ENCODE results near the gene DLGAP3. TPM values are rescaled to one million over a fixed set of nuclear protein-coding genes. Genes with fewer than 3 reads are reported as not detected.
"Not testable (repeated sequence)": the region's sequence is repeated elsewhere in the genome, so short reads cannot be mapped to it uniquely, and the experiment has no call there.

The DLGAP3 gene
- total RNA-seq, 2 experiments from 2014 or later: 0.38 to 0.83 TPM

GRCh38 chr1:34970829-34971228 lies 41.4 kb upstream of the DLGAP3 start:
- H3K36me3 Mint-ChIP-seq (ENCODE audit: low read depth): peaks cover 2% of the 10 kb centered on the region
- no peak overlapping the region for H3K4me3 Mint-ChIP-seq
- ChIA-PET CTCF (interaction anchor here (1.1 kb wide), 1 partner anchor 80 kb away, joined by 3 read pairs; no protein-coding TSS in a partner anchor), POLR2A (no interaction called here)
- intact Hi-C loops (cut with micrococcal nuclease): no loop called here
- no peaks in the 10 kb centered on the region for H3K9me3 Mint-ChIP-seq
- ATAC-seq (no peak), DNase-seq (no peak)
- H3K27me3 Mint-ChIP-seq: no peaks in the 10 kb centered on the region
- no peak overlapping the region for H3K27ac Mint-ChIP-seq
- TF ChIP-seq, protein P1, sequence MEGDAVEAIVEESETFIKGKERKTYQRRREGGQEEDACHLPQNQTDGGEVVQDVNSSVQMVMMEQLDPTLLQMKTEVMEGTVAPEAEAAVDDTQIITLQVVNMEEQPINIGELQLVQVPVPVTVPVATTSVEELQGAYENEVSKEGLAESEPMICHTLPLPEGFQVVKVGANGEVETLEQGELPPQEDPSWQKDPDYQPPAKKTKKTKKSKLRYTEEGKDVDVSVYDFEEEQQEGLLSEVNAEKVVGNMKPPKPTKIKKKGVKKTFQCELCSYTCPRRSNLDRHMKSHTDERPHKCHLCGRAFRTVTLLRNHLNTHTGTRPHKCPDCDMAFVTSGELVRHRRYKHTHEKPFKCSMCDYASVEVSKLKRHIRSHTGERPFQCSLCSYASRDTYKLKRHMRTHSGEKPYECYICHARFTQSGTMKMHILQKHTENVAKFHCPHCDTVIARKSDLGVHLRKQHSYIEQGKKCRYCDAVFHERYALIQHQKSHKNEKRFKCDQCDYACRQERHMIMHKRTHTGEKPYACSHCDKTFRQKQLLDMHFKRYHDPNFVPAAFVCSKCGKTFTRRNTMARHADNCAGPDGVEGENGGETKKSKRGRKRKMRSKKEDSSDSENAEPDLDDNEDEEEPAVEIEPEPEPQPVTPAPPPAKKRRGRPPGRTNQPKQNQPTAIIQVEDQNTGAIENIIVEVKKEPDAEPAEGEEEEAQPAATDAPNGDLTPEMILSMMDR (IDR thresholded peaks at IDR 0.05): no peak
- H3K4me1 Mint-ChIP-seq (ENCODE audit: low read depth): peaks cover 2% of the 10 kb centered on the region

- ATAC-seq: no peak
- no peaks in the 10 kb centered on the region for H3K36me3 Mint-ChIP-seq (ENCODE audit: low read depth)
- CTCF ChIA-PET: interaction anchor here (1.1 to 1.2 kb wide), 2 partner anchors 15 to 80 kb away, joined by 3 to 6 read pairs; partner anchors contain the start of gene TMEM35B
- intact Hi-C loops (cut with micrococcal nuclease): no loop called here
- no peaks in the 10 kb centered on the region for H3K9me3 Mint-ChIP-seq
- H3K4me3 Mint-ChIP-seq: no peak overlapping the region
- H3K4me1 Mint-ChIP-seq (ENCODE audit: low read depth): peaks cover 2% of the 10 kb centered on the region
- TF ChIP-seq, protein P1 (IDR thresholded peaks at IDR 0.05): no peak
- H3K27me3 Mint-ChIP-seq: no peaks in the 10 kb centered on the region
- no peak overlapping the region for H3K27ac Mint-ChIP-seq
- DNase-seq: no peak
- POLR2A ChIA-PET: no interaction called here
Measured at GRCh38 chr1:34970220-34970735, 40.8 kb upstream of the DLGAP3 start.

GRCh38 chr1:34968297-34968696 lies 38.8 kb upstream of the DLGAP3 start:
- H3K4me1 Mint-ChIP-seq (ENCODE audit: low read depth); H3K27me3 Mint-ChIP-seq; intact Hi-C loops (cut with micrococcal nuclease); POLR2A ChIA-PET; CTCF ChIA-PET; DNase-seq; H3K4me3 Mint-ChIP-seq; H3K27ac Mint-ChIP-seq; H3K36me3 Mint-ChIP-seq (ENCODE audit: low read depth); H3K9me3 Mint-ChIP-seq: not testable (repeated sequence)
- peak; percentile 42 for ATAC-seq

DNA sequence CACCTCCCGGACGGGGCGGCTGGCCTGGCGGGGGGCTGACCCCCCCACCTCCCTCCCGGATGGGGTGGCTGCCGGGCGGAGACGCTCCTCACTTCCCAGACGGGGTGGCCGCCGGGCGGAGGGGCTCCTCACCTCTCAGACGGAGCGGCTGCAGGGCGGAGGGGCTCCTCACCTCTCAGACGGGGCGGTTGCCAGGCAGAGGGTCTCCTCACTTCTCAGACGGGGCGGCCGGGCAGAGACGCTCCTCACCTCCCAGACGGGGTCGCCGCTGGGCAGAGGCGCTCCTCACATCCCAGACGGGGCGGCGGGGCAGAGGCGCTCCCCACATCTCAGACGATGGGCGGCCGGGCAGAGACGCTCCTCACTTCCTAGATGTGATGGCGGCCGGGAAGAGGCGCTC lies 38.2 kb upstream of the DLGAP3 start:
- not testable (repeated sequence) for H3K4me1 Mint-ChIP-seq (ENCODE audit: low read depth)

DNA sequence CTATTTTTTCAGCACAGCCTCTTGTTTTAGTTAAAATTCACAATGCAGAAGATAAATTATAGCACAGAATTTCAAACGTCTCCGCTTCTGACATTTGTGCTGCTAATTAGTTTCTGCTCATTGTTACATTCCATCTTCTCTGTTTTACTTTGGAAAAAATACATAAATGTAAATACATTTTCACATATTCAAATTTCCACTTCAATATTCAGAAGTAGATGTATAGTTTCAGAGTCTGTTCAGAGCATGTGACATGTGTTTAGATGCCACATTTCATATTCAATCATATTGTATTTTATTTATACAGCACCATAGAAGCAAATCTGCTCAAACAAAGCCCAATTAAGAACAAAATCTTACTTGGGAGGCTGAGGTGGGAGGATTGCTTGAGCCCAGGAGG lies 36.1 kb upstream of the DLGAP3 start:
- no peaks in the 10 kb centered on the region for H3K9me3 Mint-ChIP-seq
- ChIA-PET CTCF (no interaction called here), POLR2A (no interaction called here)
- TF ChIP-seq, protein P1 (IDR thresholded peaks at IDR 0.05): no peak
- H3K4me1 Mint-ChIP-seq (ENCODE audit: low read depth): no peaks in the 10 kb centered on the region
- no peak overlapping the region for H3K27ac Mint-ChIP-seq
- H3K27me3 Mint-ChIP-seq: no peaks in the 10 kb centered on the region
- no peaks in the 10 kb centered on the region for H3K36me3 Mint-ChIP-seq (ENCODE audit: low read depth)
- intact Hi-C loops (cut with micrococcal nuclease): no loop called here
- no peak for ATAC-seq
- no peak for DNase-seq
- no peak overlapping the region for H3K4me3 Mint-ChIP-seq

More for the DNA sequence above, 38.2 kb upstream of the DLGAP3 start:
- POLR2A ChIA-PET; H3K36me3 Mint-ChIP-seq (ENCODE audit: low read depth); intact Hi-C loops (cut with micrococcal nuclease); H3K27me3 Mint-ChIP-seq; CTCF ChIA-PET; DNase-seq; H3K27ac Mint-ChIP-seq; ATAC-seq; H3K4me3 Mint-ChIP-seq; H3K9me3 Mint-ChIP-seq: not testable (repeated sequence)

GRCh38 chr1:34950428-34950827 lies 21.0 kb upstream of the DLGAP3 start:
- POLR2A ChIA-PET: no interaction called here
- DNase-seq (no peak), ATAC-seq (no peak)
- CTCF ChIA-PET: no interaction called here
- intact Hi-C loops (cut with micrococcal nuclease): no loop called here
- no peaks in the 10 kb centered on the region for H3K4me1 Mint-ChIP-seq (ENCODE audit: low read depth)
- H3K27me3 Mint-ChIP-seq: peaks cover 3% of the 10 kb centered on the region
- no peak overlapping the region for H3K27ac Mint-ChIP-seq
- peaks cover 3% of the 10 kb centered on the region for H3K9me3 Mint-ChIP-seq
- H3K36me3 Mint-ChIP-seq (ENCODE audit: low read depth): no peaks in the 10 kb centered on the region
- H3K4me3 Mint-ChIP-seq: no peak overlapping the region
- TF ChIP-seq, protein P1 (IDR thresholded peaks at IDR 0.05): no peak

- H3K27me3 Mint-ChIP-seq; POLR2A ChIA-PET; H3K27ac Mint-ChIP-seq; intact Hi-C loops (cut with micrococcal nuclease); H3K9me3 Mint-ChIP-seq; H3K4me3 Mint-ChIP-seq; ATAC-seq; DNase-seq; CTCF ChIA-PET; H3K4me1 Mint-ChIP-seq (ENCODE audit: low read depth); H3K36me3 Mint-ChIP-seq (ENCODE audit: low read depth): not testable (repeated sequence)
Measured at GRCh38 chr1:34948739-34949138, 19.3 kb upstream of the DLGAP3 start.

DNA sequence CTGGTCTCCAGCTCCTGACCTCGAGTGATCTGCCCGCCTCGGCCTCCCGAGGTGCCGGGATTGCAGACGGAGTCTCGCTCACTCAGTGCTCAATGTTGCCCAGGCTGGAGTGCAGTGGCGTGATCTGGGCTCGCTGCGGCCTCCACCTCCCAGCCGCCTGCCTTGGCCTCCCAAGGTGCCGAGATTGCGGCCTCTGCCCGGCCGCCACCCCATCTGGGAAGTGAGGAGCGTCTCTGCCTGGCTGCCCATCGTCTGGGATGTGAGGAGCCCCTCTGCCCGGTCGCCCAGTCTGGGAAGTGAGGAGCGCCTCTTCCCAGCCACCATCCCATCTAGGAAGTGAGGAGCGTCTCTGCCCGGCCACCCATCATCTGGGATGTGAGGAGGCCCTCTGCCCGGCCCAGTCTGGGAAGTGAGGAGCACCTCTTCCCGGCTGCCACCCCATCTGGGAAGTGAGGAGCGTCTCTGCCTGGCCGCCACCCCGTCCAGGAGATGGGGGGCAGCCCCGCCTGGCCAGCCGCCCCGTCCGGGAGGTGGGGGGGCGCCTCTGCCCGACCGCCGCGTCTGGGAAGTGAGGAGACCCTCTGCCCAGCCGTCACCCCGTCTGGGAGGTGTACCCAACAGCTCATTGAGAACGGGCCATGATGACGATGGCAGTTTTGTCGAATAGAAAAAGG lies 18.3 kb upstream of the DLGAP3 start:
- intact Hi-C loops (cut with micrococcal nuclease); H3K27ac Mint-ChIP-seq; H3K36me3 Mint-ChIP-seq (ENCODE audit: low read depth); POLR2A ChIA-PET; H3K4me1 Mint-ChIP-seq (ENCODE audit: low read depth); H3K4me3 Mint-ChIP-seq; ATAC-seq; H3K27me3 Mint-ChIP-seq; DNase-seq; CTCF ChIA-PET; H3K9me3 Mint-ChIP-seq: not testable (repeated sequence)
